Measurements from ENCODE around the gene MAD2L1.

GRCh38 chr4:120109406-120109805 lies 42.8 kb upstream of the MAD2L1 start:
- TF ChIP-seq, protein P1, sequence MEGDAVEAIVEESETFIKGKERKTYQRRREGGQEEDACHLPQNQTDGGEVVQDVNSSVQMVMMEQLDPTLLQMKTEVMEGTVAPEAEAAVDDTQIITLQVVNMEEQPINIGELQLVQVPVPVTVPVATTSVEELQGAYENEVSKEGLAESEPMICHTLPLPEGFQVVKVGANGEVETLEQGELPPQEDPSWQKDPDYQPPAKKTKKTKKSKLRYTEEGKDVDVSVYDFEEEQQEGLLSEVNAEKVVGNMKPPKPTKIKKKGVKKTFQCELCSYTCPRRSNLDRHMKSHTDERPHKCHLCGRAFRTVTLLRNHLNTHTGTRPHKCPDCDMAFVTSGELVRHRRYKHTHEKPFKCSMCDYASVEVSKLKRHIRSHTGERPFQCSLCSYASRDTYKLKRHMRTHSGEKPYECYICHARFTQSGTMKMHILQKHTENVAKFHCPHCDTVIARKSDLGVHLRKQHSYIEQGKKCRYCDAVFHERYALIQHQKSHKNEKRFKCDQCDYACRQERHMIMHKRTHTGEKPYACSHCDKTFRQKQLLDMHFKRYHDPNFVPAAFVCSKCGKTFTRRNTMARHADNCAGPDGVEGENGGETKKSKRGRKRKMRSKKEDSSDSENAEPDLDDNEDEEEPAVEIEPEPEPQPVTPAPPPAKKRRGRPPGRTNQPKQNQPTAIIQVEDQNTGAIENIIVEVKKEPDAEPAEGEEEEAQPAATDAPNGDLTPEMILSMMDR (conservative IDR thresholded peaks at IDR 0.05; ENCODE audit: low read length) = no peak
- TF ChIP-seq EZH2phosphoT487 (IDR thresholded peaks at IDR 0.05; ENCODE audit: borderline replicate concordance, low read depth, low read length) = no peak

Data from OCI-LY7 (cell line).